Measurements from ENCODE around the gene CREM. TPM values are rescaled to one million over a fixed set of nuclear protein-coding genes. Genes with fewer than 3 reads are reported as not detected.
A peak's percentile ranks its signal among the peaks of the same experiment; 100 is the strongest.

CREM gene
- total and polyA plus RNA-seq, 10 of the 15 experiments (the other 5 are each of a cell fraction or from before 2014, with no cell fraction given) = 51.3 to 115 (median 70.6) TPM

- Histone ChIP-seq H3K9me3 (replicated peaks; ENCODE audit: control insufficient read depth, insufficient read depth, low read length) (no peaks in the 10 kb centered on the region), H3K4me3 (no peak overlapping the region), H3K4me2 (ENCODE audit: control insufficient read depth, insufficient read depth) (no peak overlapping the region), H4K20me1 (ENCODE audit: control insufficient read depth, insufficient read depth) (no peaks in the 10 kb centered on the region), H3K27ac (ENCODE audit: control insufficient read depth, insufficient read depth) (no peak overlapping the region), H3K4me1 (ENCODE audit: control insufficient read depth, insufficient read depth, low read length) (peaks cover 5% of the 10 kb centered on the region; the same call in 1 of the 2 replicates), H2AFZ (ENCODE audit: control insufficient read depth, low read depth, low read length) (no peak overlapping the region), H3K36me3 (ENCODE audit: control insufficient read depth in 2 of 2, insufficient read depth in 2 of 2, low read length in 1 of 2) (no peaks in the 10 kb centered on the region), H3K79me2 (ENCODE audit: control insufficient read depth, insufficient read depth, low read length) (no peaks in the 10 kb centered on the region; the same call in 1 of the 2 replicates), H3K9ac (ENCODE audit: control insufficient read depth, insufficient read depth, low read length) (no peak overlapping the region), H3K27me3 (replicated peaks in 1 of 2; ENCODE audit: control insufficient read depth in 2 of 2, insufficient read depth in 2 of 2, low read length in 1 of 2) (no peaks in the 10 kb centered on the region)
- ChIA-PET SMC1A (ENCODE audit: uncharacterized antibody, unreplicated experiment) (interaction anchor here (1.0 to 8.9 kb wide), 5 partner anchors 11 to 82 kb away, joined by 4 to 102 read pairs (median 6); no protein-coding TSS in a partner anchor), CTCF (interaction anchor here (0.7 to 6.0 kb wide), 7 partner anchors 9 to 355 kb away, joined by 3 to 25 read pairs (median 4); no protein-coding TSS in a partner anchor), RAD21 (ENCODE audit: unreplicated experiment) (interaction anchor here (0.7 to 1.2 kb wide), 5 partner anchors 10 to 76 kb away, joined by 3 read pairs; partner anchors contain the start of gene CREM), POLR2A (interaction anchor here (0.6 kb wide), 1 partner anchor 17 kb away, joined by 3 read pairs; no protein-coding TSS in a partner anchor)
- FAIRE-seq = no peak
- no peak for DNase-seq (ENCODE audit: low read depth, low spot score)
- peak; percentile 47; the same call in 2 of the 3 replicates for ATAC-seq
- in situ Hi-C loops (cut with MboI) = no loop called here
- BruUV-seq (replicated peaks) = no TSS peak
- intact Hi-C loops (cut with micrococcal nuclease; ENCODE audit: unreplicated experiment) = no loop called here
- TF ChIP-seq HCFC1 (IDR thresholded peaks at IDR 0.05; ENCODE audit: low read length) (no peak), ZNF592 (IDR thresholded peaks at IDR 0.05) (no peak), TARDBP (IDR thresholded peaks at IDR 0.05; ENCODE audit: borderline replicate concordance) (no peak), BCL3 (IDR thresholded peaks at IDR 0.05; ENCODE audit: borderline replicate concordance, insufficient read depth, low read depth, low read length, poor library complexity, severe bottlenecking) (no peak), ELK1 (IDR thresholded peaks at IDR 0.05; ENCODE audit: low read depth, low read length) (no peak), ZNF24 (IDR thresholded peaks at IDR 0.05) (no peak), HDAC6 (IDR thresholded peaks at IDR 0.05; ENCODE audit: unreplicated experiment) (no peak), SIN3A (IDR thresholded peaks at IDR 0.05; ENCODE audit: low read depth, low read length) (no peak), MEF2A (IDR thresholded peaks at IDR 0.05; ENCODE audit: insufficient read depth, low read depth, low read length) (no peak), NFIC (IDR thresholded peaks at IDR 0.05; ENCODE audit: low read depth, low read length) (no peak), BHLHE40 (IDR thresholded peaks at IDR 0.05; ENCODE audit: borderline replicate concordance in 1 of 2, low read depth in 2 of 2, low read length in 1 of 2) (no peak), NFYA (IDR thresholded peaks at IDR 0.05; ENCODE audit: borderline replicate concordance, low read depth, low read length) (no peak)
- TF ChIP-seq, protein P1, sequence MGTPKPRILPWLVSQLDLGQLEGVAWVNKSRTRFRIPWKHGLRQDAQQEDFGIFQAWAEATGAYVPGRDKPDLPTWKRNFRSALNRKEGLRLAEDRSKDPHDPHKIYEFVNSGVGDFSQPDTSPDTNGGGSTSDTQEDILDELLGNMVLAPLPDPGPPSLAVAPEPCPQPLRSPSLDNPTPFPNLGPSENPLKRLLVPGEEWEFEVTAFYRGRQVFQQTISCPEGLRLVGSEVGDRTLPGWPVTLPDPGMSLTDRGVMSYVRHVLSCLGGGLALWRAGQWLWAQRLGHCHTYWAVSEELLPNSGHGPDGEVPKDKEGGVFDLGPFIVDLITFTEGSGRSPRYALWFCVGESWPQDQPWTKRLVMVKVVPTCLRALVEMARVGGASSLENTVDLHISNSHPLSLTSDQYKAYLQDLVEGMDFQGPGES (IDR thresholded peaks at IDR 0.05) = no peak
- TF ChIP-seq, protein P2, sequence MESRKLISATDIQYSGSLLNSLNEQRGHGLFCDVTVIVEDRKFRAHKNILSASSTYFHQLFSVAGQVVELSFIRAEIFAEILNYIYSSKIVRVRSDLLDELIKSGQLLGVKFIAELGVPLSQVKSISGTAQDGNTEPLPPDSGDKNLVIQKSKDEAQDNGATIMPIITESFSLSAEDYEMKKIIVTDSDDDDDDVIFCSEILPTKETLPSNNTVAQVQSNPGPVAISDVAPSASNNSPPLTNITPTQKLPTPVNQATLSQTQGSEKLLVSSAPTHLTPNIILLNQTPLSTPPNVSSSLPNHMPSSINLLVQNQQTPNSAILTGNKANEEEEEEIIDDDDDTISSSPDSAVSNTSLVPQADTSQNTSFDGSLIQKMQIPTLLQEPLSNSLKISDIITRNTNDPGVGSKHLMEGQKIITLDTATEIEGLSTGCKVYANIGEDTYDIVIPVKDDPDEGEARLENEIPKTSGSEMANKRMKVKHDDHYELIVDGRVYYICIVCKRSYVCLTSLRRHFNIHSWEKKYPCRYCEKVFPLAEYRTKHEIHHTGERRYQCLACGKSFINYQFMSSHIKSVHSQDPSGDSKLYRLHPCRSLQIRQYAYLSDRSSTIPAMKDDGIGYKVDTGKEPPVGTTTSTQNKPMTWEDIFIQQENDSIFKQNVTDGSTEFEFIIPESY (IDR thresholded peaks at IDR 0.05) = no peak
Measured at GRCh38 chr10:35202050-35202449, 75.4 kb downstream of the CREM start.

Measured in GM12878 (cell line).